Measurements from ENCODE around the gene SLC40A1. TPM values are rescaled to one million over a fixed set of nuclear protein-coding genes. Genes with fewer than 3 reads are reported as not detected.

The SLC40A1 gene
- total RNA-seq, 6 experiments from 2014 or later, result not detected

- Mint-ChIP-seq H3K4me1 (ENCODE audit: low read depth) (peaks cover 7% of the 10 kb centered on the region), H3K27ac (no peak overlapping the region), H3K36me3 (ENCODE audit: low read depth) (no peaks in the 10 kb centered on the region), H3K4me3 (no peak overlapping the region), H3K27me3 (ENCODE audit: insufficient read depth) (peaks cover 7% of the 10 kb centered on the region), H3K9me3 (no peaks in the 10 kb centered on the region)
- no peak for DNase-seq
- TF ChIP-seq, protein P1, sequence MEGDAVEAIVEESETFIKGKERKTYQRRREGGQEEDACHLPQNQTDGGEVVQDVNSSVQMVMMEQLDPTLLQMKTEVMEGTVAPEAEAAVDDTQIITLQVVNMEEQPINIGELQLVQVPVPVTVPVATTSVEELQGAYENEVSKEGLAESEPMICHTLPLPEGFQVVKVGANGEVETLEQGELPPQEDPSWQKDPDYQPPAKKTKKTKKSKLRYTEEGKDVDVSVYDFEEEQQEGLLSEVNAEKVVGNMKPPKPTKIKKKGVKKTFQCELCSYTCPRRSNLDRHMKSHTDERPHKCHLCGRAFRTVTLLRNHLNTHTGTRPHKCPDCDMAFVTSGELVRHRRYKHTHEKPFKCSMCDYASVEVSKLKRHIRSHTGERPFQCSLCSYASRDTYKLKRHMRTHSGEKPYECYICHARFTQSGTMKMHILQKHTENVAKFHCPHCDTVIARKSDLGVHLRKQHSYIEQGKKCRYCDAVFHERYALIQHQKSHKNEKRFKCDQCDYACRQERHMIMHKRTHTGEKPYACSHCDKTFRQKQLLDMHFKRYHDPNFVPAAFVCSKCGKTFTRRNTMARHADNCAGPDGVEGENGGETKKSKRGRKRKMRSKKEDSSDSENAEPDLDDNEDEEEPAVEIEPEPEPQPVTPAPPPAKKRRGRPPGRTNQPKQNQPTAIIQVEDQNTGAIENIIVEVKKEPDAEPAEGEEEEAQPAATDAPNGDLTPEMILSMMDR (IDR thresholded peaks at IDR 0.05), result no peak
Measured at GRCh38 chr2:189552334-189552990, 28.1 kb downstream of the SLC40A1 start.

GRCh38 chr2:189551808-189552207 lies 28.8 kb downstream of the SLC40A1 start:
- Mint-ChIP-seq H3K27ac (no peak overlapping the region), H3K27me3 (ENCODE audit: insufficient read depth) (peaks cover 7% of the 10 kb centered on the region), H3K4me1 (ENCODE audit: low read depth) (peaks cover 7% of the 10 kb centered on the region), H3K36me3 (ENCODE audit: low read depth) (no peaks in the 10 kb centered on the region), H3K9me3 (no peaks in the 10 kb centered on the region), H3K4me3 (no peak overlapping the region)
- TF ChIP-seq, protein P1 (IDR thresholded peaks at IDR 0.05), result no peak
- DNase-seq, result no peak

DNA sequence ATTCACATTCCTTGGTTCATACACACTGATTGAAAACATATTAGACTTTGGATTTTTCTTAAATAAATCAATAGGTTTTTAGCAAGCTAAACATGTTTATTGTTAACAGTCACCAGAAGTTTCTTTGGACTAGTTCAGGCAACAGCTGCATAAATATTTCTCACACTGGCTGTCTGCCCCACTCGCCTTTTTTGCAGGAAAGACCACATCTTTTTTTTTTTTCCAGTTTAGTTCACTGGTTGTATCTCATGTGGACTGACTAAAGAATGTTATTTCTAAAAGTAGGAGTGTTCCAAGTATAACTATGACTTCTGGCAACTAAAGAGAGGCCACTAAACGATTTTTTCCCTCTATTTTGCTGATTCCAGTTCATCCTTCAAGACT lies 31.1 kb downstream of the SLC40A1 start:
- Mint-ChIP-seq H3K4me1 (ENCODE audit: low read depth) (no peaks in the 10 kb centered on the region; the same call in 1 of the 2 replicates), H3K9me3 (no peaks in the 10 kb centered on the region), H3K4me3 (no peak overlapping the region), H3K27me3 (ENCODE audit: insufficient read depth) (peaks cover 8% of the 10 kb centered on the region; the same call in 1 of the 2 replicates), H3K27ac (no peak overlapping the region), H3K36me3 (ENCODE audit: low read depth) (no peaks in the 10 kb centered on the region)
- TF ChIP-seq, protein P1 (IDR thresholded peaks at IDR 0.05), result no peak
- DNase-seq, result no peak

DNA sequence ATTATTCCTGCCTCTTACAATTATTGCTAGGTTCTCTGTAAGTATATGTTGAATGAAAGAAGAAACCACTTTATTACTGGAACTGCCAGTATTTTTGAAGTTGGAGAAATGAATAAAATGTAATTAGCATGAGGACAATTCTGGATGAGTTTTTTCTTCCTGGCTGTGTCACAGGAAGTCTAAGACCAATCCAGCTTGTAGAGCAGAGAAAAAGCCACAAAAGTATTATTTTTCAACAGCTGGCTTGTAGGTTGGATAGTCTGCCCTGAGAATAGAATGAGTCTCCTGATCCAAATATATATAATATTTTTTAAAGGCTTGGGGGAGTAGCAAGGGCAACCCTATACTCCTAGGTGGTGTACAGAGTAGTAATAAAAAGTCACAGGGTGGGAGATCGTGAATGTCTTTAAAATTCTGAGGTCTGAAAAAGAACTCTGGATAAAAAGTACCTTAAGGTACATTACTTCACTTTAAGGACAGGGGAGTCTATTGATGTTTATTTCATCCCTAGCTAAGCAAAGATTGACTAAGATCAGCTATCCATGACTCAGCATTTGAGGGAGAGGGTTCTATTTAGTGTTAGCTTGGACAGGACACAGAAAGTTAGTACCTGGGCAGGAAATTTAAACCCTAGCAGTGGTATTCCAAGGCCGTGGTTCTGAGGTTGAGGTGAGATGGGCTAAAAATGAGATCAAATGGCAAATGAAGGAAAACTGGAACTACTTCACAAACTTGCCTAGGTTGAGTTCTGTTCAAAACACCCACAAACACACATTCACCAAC lies 31.7 kb downstream of the SLC40A1 start:
- Mint-ChIP-seq H3K9me3 (no peaks in the 10 kb centered on the region), H3K4me1 (ENCODE audit: low read depth) (no peaks in the 10 kb centered on the region; the same call in 1 of the 2 replicates), H3K27me3 (ENCODE audit: insufficient read depth) (peaks cover 7% of the 10 kb centered on the region; the same call in 1 of the 2 replicates), H3K27ac (no peak overlapping the region), H3K36me3 (ENCODE audit: low read depth) (no peaks in the 10 kb centered on the region), H3K4me3 (no peak overlapping the region)
- DNase-seq, result no peak
- TF ChIP-seq, protein P1 (IDR thresholded peaks at IDR 0.05), result no peak

DNA sequence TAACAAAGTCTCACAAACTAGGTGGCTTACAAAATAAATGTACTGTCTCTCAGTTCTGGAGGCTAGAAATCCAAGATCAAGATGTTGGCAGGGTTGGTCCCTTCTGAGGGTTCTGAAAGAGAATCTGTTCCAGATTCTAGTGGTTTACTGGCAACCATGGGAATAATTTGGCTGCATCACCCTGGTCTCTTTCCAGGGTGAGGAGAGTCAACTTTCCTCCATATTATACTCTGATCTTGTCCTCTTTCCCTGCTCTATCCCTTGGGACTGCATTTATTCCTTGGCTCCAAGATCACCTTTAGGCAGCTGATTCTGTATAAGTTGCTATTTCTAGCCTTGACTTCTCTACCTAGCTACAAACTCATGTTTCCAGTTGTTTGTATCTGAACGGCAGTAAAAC lies 35.2 kb downstream of the SLC40A1 start:
- no peaks in the 10 kb centered on the region for H3K9me3 Mint-ChIP-seq
- DNase-seq, result no peak
- no peaks in the 10 kb centered on the region; the same call in 1 of the 2 replicates for H3K4me1 Mint-ChIP-seq (ENCODE audit: low read depth)
- H3K36me3 Mint-ChIP-seq (ENCODE audit: low read depth), result no peaks in the 10 kb centered on the region; the same call in 1 of the 2 replicates
- H3K4me3 Mint-ChIP-seq, result no peak overlapping the region
- TF ChIP-seq, protein P1 (IDR thresholded peaks at IDR 0.05), result no peak
- H3K27me3 Mint-ChIP-seq (ENCODE audit: insufficient read depth), result peaks cover 3% of the 10 kb centered on the region
- no peak overlapping the region for H3K27ac Mint-ChIP-seq

Measured in HFFc6 (cell line).